CD4-positive, alpha-beta T cell treated with Interleukin-4 for 4 hours (primary cell): Measurements from ENCODE around the gene PCMT1.
"Not testable (repeated sequence)": the region's sequence is repeated elsewhere in the genome, so short reads cannot be mapped to it uniquely, and the experiment has no call there.

ENCODE experiments used
- DNase-seq: peaks from one replicate; pipeline ENCODE4 v3.0.0-alpha.2; 2020

PCMT1 gene

GRCh38 chr6:149749594-149750135 is at the start of gene PCMT1:
Gene PCMT1 (plus strand): TSS chr6:149749741. CDS start chr6:149749902, 161 bp downstream.
- peak; percentile 88 for DNase-seq

DNA sequence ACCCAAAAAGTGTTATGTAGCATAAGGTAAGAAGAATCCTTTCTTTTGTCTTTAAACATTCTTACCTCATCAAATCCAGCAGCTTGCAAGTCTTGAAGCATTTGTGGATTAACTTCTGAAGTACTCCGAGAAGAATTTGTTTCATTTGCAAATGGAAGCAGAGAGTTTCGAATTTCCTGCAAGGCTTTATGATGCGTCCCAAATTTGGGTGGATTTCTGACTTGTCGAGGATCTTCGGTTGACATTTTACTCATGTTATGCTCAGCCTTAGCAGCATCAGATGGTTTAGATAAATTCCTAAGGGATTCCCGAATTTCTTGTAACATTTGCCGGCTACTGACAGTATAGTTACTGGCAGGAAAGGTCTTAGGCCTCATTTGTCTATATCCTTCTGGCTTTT is 47.8 kb upstream of the PCMT1 start:
- no peak for DNase-seq

DNA sequence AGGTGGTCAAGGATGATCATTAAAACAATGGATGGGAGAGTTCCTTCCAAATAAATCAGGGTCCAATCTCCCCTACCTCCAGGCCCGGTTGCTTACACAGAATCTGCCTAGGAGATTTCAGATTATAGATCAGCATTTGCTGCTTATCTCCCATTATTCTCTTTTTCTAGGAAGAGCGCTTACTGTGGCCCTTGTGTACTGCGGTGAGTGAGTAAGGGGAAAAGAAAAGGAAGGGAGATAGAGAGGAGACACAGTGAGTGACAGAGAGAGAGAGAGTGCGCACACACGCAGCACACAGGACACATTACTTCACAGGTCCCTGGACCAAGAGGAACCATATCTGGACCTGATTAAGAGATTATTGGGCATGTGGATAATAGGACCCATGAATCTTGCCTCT is 37.8 kb upstream of the PCMT1 start:
- DNase-seq, result no peak

DNA sequence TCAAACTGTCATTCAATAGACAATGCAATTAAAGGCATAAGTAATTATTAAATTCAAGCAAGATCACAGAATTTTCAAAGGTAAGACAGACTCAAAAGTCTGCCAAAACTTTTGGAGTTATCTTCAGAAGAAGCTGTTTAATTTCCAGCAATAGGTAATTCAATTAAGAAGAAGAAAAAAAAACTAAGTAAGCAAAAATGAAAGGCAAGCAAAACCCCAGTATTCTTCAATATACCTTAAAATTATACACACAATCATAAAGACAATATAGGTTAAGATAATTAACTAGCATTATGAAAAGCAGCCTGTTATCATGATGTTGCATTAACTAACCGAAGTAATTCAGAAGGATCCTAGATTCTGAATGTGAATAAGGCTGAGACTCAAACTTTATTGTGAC is 35.1 kb upstream of the PCMT1 start:
- no peak for DNase-seq

GRCh38 chr6:149716181-149716963 is 33.2 kb upstream of the PCMT1 start:
- DNase-seq, result peak; percentile 16

DNA sequence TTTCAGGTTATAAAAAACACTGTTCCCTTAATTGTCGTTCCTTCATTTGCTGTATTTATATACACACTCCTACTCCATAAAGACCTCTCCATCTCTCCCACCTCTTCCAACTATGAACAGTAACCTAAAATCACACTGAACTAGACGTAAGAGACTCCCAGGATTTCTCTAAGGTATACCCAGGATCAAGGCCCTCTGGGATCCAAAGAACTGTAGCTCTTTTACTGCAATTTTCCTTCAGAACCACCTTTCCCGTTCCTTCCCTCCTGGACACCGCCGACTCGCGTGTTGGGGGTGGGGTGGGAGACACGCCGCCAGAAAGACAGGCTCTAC is 32.3 kb upstream of the PCMT1 start:
- DNase-seq, result no peak

DNA sequence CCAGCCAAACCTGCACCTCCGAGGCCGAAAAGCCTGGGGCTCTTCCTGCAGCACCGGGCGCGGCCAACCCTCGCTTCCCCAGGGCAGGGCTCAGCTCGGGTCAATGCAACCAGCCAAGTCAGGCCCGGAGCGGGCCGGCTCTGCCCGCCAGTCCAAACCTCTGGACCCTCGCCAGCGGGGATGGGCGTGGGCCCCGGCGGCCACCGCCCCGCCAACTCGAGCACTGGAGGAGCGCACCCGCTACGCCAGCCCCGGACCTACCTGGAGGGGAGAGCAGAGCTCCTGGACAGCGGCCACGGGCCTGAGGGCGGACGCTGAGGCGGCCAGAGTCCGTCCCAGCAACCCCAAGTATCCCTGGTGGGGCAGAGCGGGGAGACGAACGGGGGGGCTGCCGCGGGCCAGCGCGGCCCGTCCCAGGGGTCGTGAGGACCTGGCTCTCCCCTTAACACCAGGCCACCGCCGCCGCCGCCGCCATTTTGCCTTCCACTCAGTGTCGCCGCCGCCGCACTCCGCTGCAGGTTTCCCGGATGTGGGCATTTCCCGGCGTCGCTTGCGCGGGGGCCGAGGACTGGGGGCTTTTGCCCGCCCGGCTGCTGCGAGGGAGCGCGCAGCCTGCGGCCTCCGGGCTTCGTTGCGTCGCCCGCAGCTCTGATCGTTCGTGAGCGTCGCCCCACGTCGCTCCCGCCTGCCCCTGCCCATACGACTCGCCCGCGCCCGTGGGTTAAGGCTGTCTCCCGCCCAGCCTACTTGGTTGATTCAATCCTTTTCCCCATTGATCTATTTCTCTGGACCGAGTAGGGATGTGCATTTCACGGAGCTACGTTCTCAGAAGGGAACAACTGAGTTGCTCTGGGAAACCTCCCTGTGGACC is 31.7 kb upstream of the PCMT1 start, which contains the start of gene LATS1:
Gene LATS1 (minus strand): TSS at position 514 of the 871 bp plus-strand sequence. CDS start 15,975 bp downstream, outside the sequence.
- DNase-seq, result peak; percentile 89

DNA sequence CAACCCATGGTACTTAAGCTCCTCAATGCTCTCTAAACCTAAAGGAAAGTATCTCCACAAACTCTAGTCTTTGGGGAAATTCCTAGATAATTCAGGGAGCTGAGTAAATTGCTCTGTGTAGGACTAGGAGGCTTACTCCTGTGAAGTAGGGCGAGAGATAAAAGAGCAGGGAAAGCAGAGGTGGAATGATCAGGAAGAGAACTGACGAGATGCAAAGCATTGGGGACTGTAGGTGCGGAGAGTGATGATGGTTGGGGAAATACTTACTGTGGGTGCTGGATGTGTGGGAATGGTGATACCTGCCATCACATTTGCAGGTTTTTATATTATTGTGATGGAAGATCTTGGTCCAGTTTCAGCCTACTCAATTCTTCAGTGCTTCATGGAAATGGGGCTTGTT is 30.0 kb upstream of the PCMT1 start:
- no peak for DNase-seq

DNA sequence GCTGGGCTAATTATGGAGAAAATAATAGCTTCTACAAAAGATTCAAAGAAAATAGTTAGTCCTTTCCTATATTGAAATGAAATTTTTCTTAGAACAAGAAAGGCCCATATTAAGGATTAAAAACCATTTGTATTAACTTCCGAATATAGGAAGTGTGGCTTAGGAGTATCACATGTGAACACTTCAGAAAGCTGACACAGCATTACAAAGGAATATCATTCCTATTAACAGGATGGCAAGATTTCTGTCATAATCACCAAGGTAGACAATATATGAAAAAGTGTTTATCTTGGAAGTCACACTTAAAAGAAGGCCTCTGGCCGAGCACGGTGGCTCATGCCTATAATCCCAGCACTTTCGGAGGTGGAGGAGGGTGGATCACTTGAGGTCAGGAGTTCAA is 26.3 kb upstream of the PCMT1 start:
- no peak for DNase-seq

- DNase-seq, result peak; percentile 76
Observed at GRCh38 chr6:149723771-149724417, 25.6 kb upstream of the PCMT1 start.

DNA sequence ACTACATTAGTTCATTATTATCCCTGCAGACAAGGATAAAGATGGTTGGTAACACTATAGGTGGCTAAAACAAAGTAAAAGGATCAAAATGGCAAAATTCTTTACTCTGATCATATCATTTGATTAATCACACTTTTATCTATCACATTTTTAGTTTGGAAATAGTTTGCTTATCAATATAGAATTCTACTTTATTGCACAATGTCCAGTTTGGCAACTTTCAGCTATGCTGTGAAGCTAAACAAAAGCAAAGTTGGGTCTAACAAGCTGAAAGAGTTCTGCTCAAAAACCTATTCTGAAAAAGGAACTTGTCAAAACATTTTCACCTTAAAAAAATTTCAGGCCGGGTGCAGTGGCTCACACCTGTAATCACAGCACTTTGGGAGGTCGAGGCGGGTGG is 23.8 kb upstream of the PCMT1 start:
- no peak for DNase-seq

GRCh38 chr6:149727793-149728498 is 21.6 kb upstream of the PCMT1 start:
- DNase-seq, result no peak

DNA sequence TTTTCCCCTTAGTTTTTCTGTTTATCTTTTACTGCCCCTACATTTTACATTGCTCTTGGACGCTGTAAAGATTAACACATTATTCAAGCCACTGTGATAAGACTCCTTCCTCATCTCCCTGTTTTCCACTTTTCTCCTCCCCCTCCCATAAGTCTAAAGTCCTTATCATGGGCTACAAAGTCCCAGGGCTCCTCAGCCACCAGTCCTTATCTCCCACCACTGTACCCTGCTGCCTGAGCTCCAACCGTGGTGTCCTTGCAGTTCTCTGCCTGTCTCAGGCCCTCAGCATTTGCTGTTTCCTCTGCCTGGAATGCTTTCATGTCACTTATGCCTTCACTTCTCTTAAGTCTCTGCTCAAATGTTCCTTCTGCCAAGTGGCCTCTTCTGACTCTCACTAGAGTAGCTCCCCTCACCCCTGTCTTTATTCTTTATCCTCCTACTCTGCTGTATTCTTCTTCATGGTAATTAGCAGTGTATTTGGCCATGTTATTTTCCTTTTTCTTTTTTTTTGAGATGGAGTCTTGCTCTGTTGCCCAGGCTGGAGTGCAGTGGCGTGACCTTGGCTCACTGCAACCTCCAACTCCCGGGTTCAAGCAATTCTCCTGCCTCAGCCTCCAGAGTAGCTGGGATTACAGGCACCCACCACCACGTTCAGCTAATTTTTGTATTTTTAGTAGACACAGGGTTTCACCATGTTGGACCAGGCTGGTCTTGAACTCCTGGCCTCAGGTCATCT is 20.9 kb upstream of the PCMT1 start:
- no peak for DNase-seq

- no peak for DNase-seq
Observed at GRCh38 chr6:149729824-149730223, 19.7 kb upstream of the PCMT1 start.

- DNase-seq, result no peak
Observed at GRCh38 chr6:149733089-149733720, 16.3 kb upstream of the PCMT1 start.

GRCh38 chr6:149734915-149735314 is 14.6 kb upstream of the PCMT1 start:
- no peak for DNase-seq

- DNase-seq, result not testable (repeated sequence)
Observed at GRCh38 chr6:149745252-149745651, 4.3 kb upstream of the PCMT1 start.

DNA sequence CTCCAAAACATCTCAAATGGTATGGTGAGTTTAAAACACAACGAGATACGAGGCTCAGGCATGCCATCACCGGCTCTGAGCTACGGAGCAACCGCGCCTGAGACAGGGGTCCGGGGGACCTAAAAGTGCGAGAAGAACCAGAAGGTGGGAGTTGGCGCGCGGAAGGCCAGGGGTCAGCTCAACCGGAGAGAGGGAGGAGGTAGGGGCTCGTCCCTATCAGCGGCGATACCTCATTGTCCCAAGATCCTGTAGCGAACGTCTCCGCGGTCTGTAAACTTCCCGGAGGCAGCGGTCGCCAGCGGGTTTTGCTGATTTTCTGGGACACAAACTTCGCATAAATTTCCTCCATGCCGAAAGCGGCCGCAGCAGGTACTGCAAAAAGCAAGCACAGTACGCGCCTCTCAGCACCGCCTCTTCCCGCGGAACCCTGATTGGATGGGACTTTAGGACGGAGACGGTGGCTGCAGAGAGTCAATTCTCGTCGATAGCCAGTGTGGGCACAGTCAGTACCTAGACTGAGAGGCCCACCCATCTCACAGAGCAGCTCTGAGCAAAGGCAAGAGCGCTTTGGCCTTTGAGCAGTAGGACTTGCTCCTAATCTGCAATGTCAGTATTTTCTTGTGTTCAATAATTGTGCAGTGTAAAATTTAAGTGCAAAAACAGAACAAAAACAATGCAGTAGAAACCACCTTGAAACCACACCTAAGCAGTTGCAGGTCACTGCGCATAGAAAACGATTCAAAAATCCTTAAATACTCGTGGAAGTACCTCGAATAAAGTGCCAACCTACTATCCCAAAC is 3.2 kb upstream of the PCMT1 start, which contains the start of gene NUP43:
Gene NUP43 (minus strand): TSS at position 383 of the 800 bp plus-strand sequence. CDS start 34 bp downstream, at position 349.
- peak; percentile 96 for DNase-seq

- not testable (repeated sequence) for DNase-seq
Observed at GRCh38 chr6:149749082-149749593, 403 bp upstream of the PCMT1 start.

GRCh38 chr6:149750136-149750609 is 632 bp downstream of the PCMT1 start:
- DNase-seq, result peak; percentile 40
